Measurements from ENCODE around the gene PRKCA.

PRKCA gene

GRCh38 chr17:66858226-66859083 is 556.0 kb downstream of the PRKCA start:
- DNase-seq = no peak

GRCh38 chr17:66859353-66859752 is 556.9 kb downstream of the PRKCA start:
- DNase-seq = no peak

GRCh38 chr17:66860204-66860603 is 557.8 kb downstream of the PRKCA start:
- no peak for DNase-seq

Measured in activated CD4-positive, CD25-positive, alpha-beta regulatory T cell treated with anti-CD3 and anti-CD28 coated beads, Interleukin-2, amount 50 U/mL, for 72 hours (primary cell).